ENCODE results near the gene KNOP1. TPM values are rescaled to one million over a fixed set of nuclear protein-coding genes. Genes with fewer than 3 reads are reported as not detected.

KNOP1 gene
- total RNA-seq, 1 donor, result 10.1 TPM

- no peak overlapping the region for H3K27ac ChIP-seq (ENCODE audit: low read depth, low read length)
- H3K27me3 ChIP-seq (ENCODE audit: insufficient read depth, low read length), result no peaks in the 10 kb centered on the region
- no peak overlapping the region for H3K4me3 ChIP-seq (ENCODE audit: insufficient read depth, low read length)
- H3K36me3 ChIP-seq (ENCODE audit: insufficient read depth, low read length), result no peaks in the 10 kb centered on the region
- TF ChIP-seq, protein P1, sequence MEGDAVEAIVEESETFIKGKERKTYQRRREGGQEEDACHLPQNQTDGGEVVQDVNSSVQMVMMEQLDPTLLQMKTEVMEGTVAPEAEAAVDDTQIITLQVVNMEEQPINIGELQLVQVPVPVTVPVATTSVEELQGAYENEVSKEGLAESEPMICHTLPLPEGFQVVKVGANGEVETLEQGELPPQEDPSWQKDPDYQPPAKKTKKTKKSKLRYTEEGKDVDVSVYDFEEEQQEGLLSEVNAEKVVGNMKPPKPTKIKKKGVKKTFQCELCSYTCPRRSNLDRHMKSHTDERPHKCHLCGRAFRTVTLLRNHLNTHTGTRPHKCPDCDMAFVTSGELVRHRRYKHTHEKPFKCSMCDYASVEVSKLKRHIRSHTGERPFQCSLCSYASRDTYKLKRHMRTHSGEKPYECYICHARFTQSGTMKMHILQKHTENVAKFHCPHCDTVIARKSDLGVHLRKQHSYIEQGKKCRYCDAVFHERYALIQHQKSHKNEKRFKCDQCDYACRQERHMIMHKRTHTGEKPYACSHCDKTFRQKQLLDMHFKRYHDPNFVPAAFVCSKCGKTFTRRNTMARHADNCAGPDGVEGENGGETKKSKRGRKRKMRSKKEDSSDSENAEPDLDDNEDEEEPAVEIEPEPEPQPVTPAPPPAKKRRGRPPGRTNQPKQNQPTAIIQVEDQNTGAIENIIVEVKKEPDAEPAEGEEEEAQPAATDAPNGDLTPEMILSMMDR (IDR thresholded peaks at IDR 0.05; ENCODE audit: extremely low read depth, low read depth, low read length), result no peak
- peaks cover 3% of the 10 kb centered on the region for H3K4me1 ChIP-seq (ENCODE audit: insufficient read depth, low read length)
- H4K20me1 ChIP-seq (ENCODE audit: insufficient read depth, low read length), result no peaks in the 10 kb centered on the region
- H3K79me2 ChIP-seq (ENCODE audit: insufficient read depth, low read length), result no peaks in the 10 kb centered on the region
- H2AFZ ChIP-seq (ENCODE audit: low read length), result peak overlapping the region; percentile 13
- peak overlapping the region; percentile 26 for H3K4me2 ChIP-seq (ENCODE audit: insufficient read depth, low read length)
- no peaks in the 10 kb centered on the region for H3K9me3 ChIP-seq (ENCODE audit: low read depth, low read length)
- DNase-seq (ENCODE audit: insufficient read length, low spot score, missing footprints), result no peak
Observed at GRCh38 chr16:19745286-19746010, 27.4 kb upstream of the KNOP1 start.

DNA sequence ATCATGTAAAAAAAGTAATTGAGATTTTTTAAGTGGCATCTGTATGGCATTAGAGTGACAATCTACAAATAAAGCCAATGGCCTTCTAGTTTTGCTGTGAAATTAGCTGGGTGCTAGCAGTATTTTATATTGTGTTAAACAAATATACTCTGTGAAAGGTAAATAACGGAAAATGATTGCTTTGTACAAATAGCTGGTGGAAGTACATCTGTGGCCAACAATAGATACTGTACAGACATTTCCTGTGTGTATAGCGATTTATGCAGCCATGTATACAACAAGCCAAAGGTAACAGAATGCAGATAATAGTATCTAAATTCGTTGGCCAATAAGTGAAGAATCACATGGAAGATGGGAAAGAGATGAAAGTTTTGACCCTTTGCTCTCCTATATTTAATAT, 26.6 kb upstream of the KNOP1 start:
- no peak overlapping the region for H3K27ac ChIP-seq (ENCODE audit: low read depth, low read length)
- peaks cover 3% of the 10 kb centered on the region for H3K4me1 ChIP-seq (ENCODE audit: insufficient read depth, low read length)
- H3K9me3 ChIP-seq (ENCODE audit: low read depth, low read length), result no peaks in the 10 kb centered on the region
- no peaks in the 10 kb centered on the region for H3K27me3 ChIP-seq (ENCODE audit: insufficient read depth, low read length)
- no peak overlapping the region for H3K4me2 ChIP-seq (ENCODE audit: insufficient read depth, low read length)
- no peaks in the 10 kb centered on the region for H4K20me1 ChIP-seq (ENCODE audit: insufficient read depth, low read length)
- TF ChIP-seq, protein P1 (IDR thresholded peaks at IDR 0.05; ENCODE audit: extremely low read depth, low read depth, low read length), result no peak
- H2AFZ ChIP-seq (ENCODE audit: low read length), result no peak overlapping the region
- H3K79me2 ChIP-seq (ENCODE audit: insufficient read depth, low read length), result no peaks in the 10 kb centered on the region
- no peak overlapping the region for H3K4me3 ChIP-seq (ENCODE audit: insufficient read depth, low read length)
- no peaks in the 10 kb centered on the region for H3K36me3 ChIP-seq (ENCODE audit: insufficient read depth, low read length)
- no peak for DNase-seq (ENCODE audit: insufficient read length, low spot score, missing footprints)

DNA sequence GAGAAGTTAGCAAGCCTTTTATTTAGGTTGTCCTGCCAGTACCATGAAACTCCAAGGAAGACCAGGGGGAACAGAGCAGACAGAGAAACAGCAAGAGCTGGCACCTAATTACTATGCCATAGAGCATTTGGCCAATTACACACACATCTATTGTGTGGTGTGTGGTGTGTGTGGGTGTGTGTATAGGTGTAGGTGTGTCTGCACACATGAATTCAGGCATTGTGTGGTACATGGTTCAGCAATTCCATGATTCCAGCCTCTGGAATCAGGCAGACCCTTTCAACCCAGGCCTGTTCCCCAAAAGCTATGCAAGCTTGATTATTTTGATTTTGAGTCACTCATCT, 25.8 kb upstream of the KNOP1 start:
- TF ChIP-seq, protein P1 (IDR thresholded peaks at IDR 0.05; ENCODE audit: extremely low read depth, low read depth, low read length), result no peak

GRCh38 chr16:19741354-19741753, 23.3 kb upstream of the KNOP1 start:
- H3K79me2 ChIP-seq (ENCODE audit: insufficient read depth, low read length), result no peaks in the 10 kb centered on the region
- no peak for DNase-seq (ENCODE audit: insufficient read length, low spot score, missing footprints)
- no peaks in the 10 kb centered on the region for H3K27me3 ChIP-seq (ENCODE audit: insufficient read depth, low read length)
- H3K4me3 ChIP-seq (ENCODE audit: insufficient read depth, low read length), result no peak overlapping the region
- H3K4me2 ChIP-seq (ENCODE audit: insufficient read depth, low read length), result no peak overlapping the region
- TF ChIP-seq, protein P1 (IDR thresholded peaks at IDR 0.05; ENCODE audit: extremely low read depth, low read depth, low read length), result no peak
- H3K27ac ChIP-seq (ENCODE audit: low read depth, low read length), result no peak overlapping the region
- no peak overlapping the region for H2AFZ ChIP-seq (ENCODE audit: low read length)
- H3K9me3 ChIP-seq (ENCODE audit: low read depth, low read length), result no peaks in the 10 kb centered on the region
- peaks cover 3% of the 10 kb centered on the region for H3K4me1 ChIP-seq (ENCODE audit: insufficient read depth, low read length)
- no peaks in the 10 kb centered on the region for H4K20me1 ChIP-seq (ENCODE audit: insufficient read depth, low read length)
- H3K36me3 ChIP-seq (ENCODE audit: insufficient read depth, low read length), result no peaks in the 10 kb centered on the region

More for the DNA sequence above, 25.8 kb upstream of the KNOP1 start:
- H3K27ac ChIP-seq (ENCODE audit: low read depth, low read length), result no peak overlapping the region
- no peaks in the 10 kb centered on the region for H4K20me1 ChIP-seq (ENCODE audit: insufficient read depth, low read length)
- peaks cover 3% of the 10 kb centered on the region for H3K4me1 ChIP-seq (ENCODE audit: insufficient read depth, low read length)
- no peak overlapping the region for H3K4me2 ChIP-seq (ENCODE audit: insufficient read depth, low read length)
- no peak overlapping the region for H2AFZ ChIP-seq (ENCODE audit: low read length)
- no peaks in the 10 kb centered on the region for H3K36me3 ChIP-seq (ENCODE audit: insufficient read depth, low read length)
- H3K79me2 ChIP-seq (ENCODE audit: insufficient read depth, low read length), result no peaks in the 10 kb centered on the region
- no peaks in the 10 kb centered on the region for H3K27me3 ChIP-seq (ENCODE audit: insufficient read depth, low read length)
- no peak overlapping the region for H3K4me3 ChIP-seq (ENCODE audit: insufficient read depth, low read length)
- H3K9me3 ChIP-seq (ENCODE audit: low read depth, low read length), result no peaks in the 10 kb centered on the region
- no peak for DNase-seq (ENCODE audit: insufficient read length, low spot score, missing footprints)

Data from osteoblast (primary cell).